Transverse colon (tissue), 4 donors: ENCODE measurements around the gene RNU1-3.

Experiments
- CTCF ChIP-seq, 5 experiments: fragments of 200-600 bp in 3 of 5; fragments of 450-650 bp in 2 of 5; sonication (generic) in 3 of 5; IDR thresholded peaks; 1 replicate in 2 of 5; 2 replicates in 3 of 5; pipeline ENCODE4 v1.5.1; 2016 to 2017; ENCODE audit warnings: antibody characterized with exemption in 5 of 5, inconsistent platforms in 3 of 5, mild to moderate bottlenecking in 2 of 5, moderate library complexity in 1 of 5
- EP300 ChIP-seq: sonication (generic); formaldehyde crosslinking; IDR thresholded peaks from one replicate; pipeline ENCODE4 v1.6.1; 2017; ENCODE audit warnings: antibody characterized with exemption, low read depth
- POLR2A ChIP-seq: fragments of 450-650 bp; IDR thresholded peaks from one replicate; pipeline ENCODE4 v1.6.1; 2016; ENCODE audit warnings: antibody characterized with exemption, mild to moderate bottlenecking, moderate library complexity
- POLR2AphosphoS5 ChIP-seq, 3 donors: sonication (generic); formaldehyde crosslinking; IDR thresholded peaks; one replicate each; pipeline ENCODE4 v1.6.1; 2016; ENCODE audit warnings: antibody characterized with exemption in 3 of 3

- TF ChIP-seq CTCF (IDR thresholded peaks at IDR 0.05): no peak
- TF ChIP-seq POLR2AphosphoS5 (IDR thresholded peaks at IDR 0.05): no peak
- no peak for TF ChIP-seq EP300
- no peak for TF ChIP-seq POLR2A
Observed at GRCh38 chr1:16617114-16617631, 49.6 kb downstream of the RNU1-3 start.
